KMS-11 (cell line): ENCODE results near the gene UBAP2.

Experiments
- H2AFZ ChIP-seq: fragments of 200-600 bp; sonication (generic); 2 replicates; pipeline ENCODE4 v1.6.1; 2016; ENCODE audit warnings: antibody characterized with exemption, mixed run types, low read depth
- H3K27ac ChIP-seq: fragments of 200-600 bp; sonication (generic); 2 replicates; pipeline ENCODE4 v1.6.1; 2016; ENCODE audit warnings: mild to moderate bottlenecking, mixed run types
- H3K27me3 ChIP-seq: fragments of 200-600 bp; sonication (generic); 2 replicates; pipeline ENCODE4 v1.6.1; 2017; ENCODE audit warnings: mild to moderate bottlenecking, low read depth, mixed run types, moderate library complexity; ENCODE audit not compliant: insufficient read depth
- H3K36me3 ChIP-seq: fragments of 200-600 bp; sonication (generic); 2 replicates; pipeline ENCODE4 v1.6.1; 2017; ENCODE audit warnings: mild to moderate bottlenecking, mixed run types; ENCODE audit not compliant: insufficient read depth
- H3K4me1 ChIP-seq: fragments of 200-600 bp; sonication (generic); 2 replicates; pipeline ENCODE4 v1.6.1; 2016; ENCODE audit warnings: mild to moderate bottlenecking, low read depth, mixed run types; ENCODE audit not compliant: poor library complexity, severe bottlenecking
- H3K4me2 ChIP-seq: fragments of 200-600 bp; sonication (generic); 2 replicates; pipeline ENCODE4 v1.7.0; 2016; ENCODE audit warnings: mild to moderate bottlenecking, mixed run types
- H3K4me3 ChIP-seq: fragments of 200-600 bp; sonication (generic); IDR thresholded peaks from 2 replicates; pipeline ENCODE4 v1.6.1; 2017; ENCODE audit warnings: low read depth, low read length, mixed read lengths; ENCODE audit not compliant: insufficient read depth
- H3K79me2 ChIP-seq: fragments of 200-600 bp; sonication (generic); 2 replicates; pipeline ENCODE4 v1.6.1; 2016; ENCODE audit warnings: low read depth, mixed run types; ENCODE audit not compliant: insufficient read depth
- H3K9ac ChIP-seq: fragments of 200-600 bp; sonication (generic); 2 replicates; pipeline ENCODE4 v1.6.1; 2016; ENCODE audit warnings: mild to moderate bottlenecking, mixed run types
- H4K20me1 ChIP-seq: fragments of 200-600 bp; sonication (generic); 2 replicates; pipeline ENCODE4 v1.6.1; 2016; ENCODE audit warnings: mild to moderate bottlenecking, mixed run types; ENCODE audit not compliant: insufficient read depth
- TF ChIP-seq, protein P1 (sequence below): fragments of 200-600 bp; sonication (generic); conservative IDR thresholded peaks from 2 replicates; pipeline ENCODE4 v1.6.1; 2017; ENCODE audit warnings: low read depth, mild to moderate bottlenecking, antibody characterized with exemption, low read length, moderate library complexity, mixed read lengths

The UBAP2 gene

DNA sequence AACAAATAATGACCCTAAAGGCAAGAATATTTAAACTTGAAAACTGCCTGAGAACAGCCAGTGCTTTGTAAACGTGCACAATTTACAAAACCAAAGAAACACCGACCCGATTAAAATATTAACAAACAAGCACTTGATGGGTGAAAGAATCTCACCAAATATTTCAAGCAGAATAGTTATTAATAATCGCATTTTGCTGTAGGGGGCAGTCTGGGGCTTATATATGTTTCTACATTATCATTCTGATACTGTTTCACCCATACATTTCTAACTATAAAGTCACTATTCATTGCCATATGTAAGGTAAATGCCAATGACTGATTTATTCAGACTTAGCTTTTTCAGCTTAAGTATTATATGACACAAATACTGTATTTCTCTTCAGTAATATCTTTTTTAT is 37.7 kb downstream of the UBAP2 start:
- Histone ChIP-seq H3K36me3 (no peaks in the 10 kb centered on the region; the same call in 1 of the 2 replicates), H2AFZ (no peak overlapping the region), H3K79me2 (peaks cover 4% of the 10 kb centered on the region; the same call in 1 of the 2 replicates), H3K9ac (no peak overlapping the region), H3K4me2 (no peak overlapping the region), H4K20me1 (no peaks in the 10 kb centered on the region), H3K4me1 (no peaks in the 10 kb centered on the region), H3K27ac (no peak overlapping the region), H3K4me3 (no peak overlapping the region), H3K27me3 (no peaks in the 10 kb centered on the region)
- TF ChIP-seq, protein P1, sequence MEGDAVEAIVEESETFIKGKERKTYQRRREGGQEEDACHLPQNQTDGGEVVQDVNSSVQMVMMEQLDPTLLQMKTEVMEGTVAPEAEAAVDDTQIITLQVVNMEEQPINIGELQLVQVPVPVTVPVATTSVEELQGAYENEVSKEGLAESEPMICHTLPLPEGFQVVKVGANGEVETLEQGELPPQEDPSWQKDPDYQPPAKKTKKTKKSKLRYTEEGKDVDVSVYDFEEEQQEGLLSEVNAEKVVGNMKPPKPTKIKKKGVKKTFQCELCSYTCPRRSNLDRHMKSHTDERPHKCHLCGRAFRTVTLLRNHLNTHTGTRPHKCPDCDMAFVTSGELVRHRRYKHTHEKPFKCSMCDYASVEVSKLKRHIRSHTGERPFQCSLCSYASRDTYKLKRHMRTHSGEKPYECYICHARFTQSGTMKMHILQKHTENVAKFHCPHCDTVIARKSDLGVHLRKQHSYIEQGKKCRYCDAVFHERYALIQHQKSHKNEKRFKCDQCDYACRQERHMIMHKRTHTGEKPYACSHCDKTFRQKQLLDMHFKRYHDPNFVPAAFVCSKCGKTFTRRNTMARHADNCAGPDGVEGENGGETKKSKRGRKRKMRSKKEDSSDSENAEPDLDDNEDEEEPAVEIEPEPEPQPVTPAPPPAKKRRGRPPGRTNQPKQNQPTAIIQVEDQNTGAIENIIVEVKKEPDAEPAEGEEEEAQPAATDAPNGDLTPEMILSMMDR, result peak; percentile 53

DNA sequence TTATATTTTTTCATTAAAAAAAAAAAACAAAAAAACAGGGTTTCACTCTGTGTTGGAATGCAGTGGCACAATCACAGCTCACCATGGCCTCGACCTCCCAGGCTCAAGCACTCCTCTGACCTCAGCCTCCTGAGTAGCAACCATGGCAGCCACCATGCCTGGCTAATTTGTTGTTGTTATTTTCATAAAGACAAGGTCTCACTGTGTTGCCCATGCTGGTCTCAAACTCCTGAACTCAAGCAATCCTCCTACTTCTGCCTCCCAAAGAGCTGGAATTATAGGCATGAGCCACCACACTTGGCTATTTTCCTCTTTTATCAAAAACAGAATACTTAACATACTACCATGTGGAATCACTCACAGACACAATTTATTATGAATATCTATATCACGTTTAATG is 46.7 kb downstream of the UBAP2 start:
- peaks cover 6% of the 10 kb centered on the region; the same call in 1 of the 2 replicates for H3K36me3 ChIP-seq
- no peak overlapping the region for H3K9ac ChIP-seq
- 0 out of 2 replicates have a peak, but pooled peaks cover 3% of the 10 kb centered on the region for H4K20me1 ChIP-seq
- no peak overlapping the region for H2AFZ ChIP-seq
- TF ChIP-seq, protein P1, result no peak
- H3K4me1 ChIP-seq, result no peaks in the 10 kb centered on the region
- no peak overlapping the region for H3K4me3 ChIP-seq
- no peak overlapping the region for H3K4me2 ChIP-seq
- H3K27me3 ChIP-seq, result no peaks in the 10 kb centered on the region
- no peaks in the 10 kb centered on the region for H3K79me2 ChIP-seq
- H3K27ac ChIP-seq, result no peak overlapping the region

DNA sequence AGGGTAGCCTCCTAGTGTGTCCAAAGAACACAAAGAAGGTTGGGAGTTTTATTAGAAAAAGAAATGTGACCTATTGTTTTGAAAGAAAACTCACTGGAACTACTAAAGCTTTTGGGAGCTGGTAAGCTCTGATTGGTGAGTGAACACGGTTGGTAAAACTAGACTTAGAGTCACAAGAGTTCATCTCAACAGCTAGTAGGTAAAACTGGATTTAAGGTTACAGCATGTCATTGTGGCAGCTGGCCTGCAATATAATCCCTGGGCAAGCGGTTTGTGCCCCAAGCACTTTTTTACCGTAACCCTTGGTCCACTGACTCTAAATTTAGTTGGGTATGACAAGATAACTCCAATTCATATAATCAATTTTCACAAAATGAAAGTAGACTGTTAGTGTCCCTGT is 47.4 kb downstream of the UBAP2 start:
- H3K4me2 ChIP-seq, result no peak overlapping the region
- no peak overlapping the region for H3K27ac ChIP-seq
- H3K27me3 ChIP-seq, result no peaks in the 10 kb centered on the region
- no peak overlapping the region for H2AFZ ChIP-seq
- H3K4me1 ChIP-seq, result no peaks in the 10 kb centered on the region
- H3K79me2 ChIP-seq, result no peaks in the 10 kb centered on the region
- H3K9ac ChIP-seq, result no peak overlapping the region
- H3K4me3 ChIP-seq, result no peak overlapping the region
- 0 out of 2 replicates have a peak, but pooled peaks cover 3% of the 10 kb centered on the region for H4K20me1 ChIP-seq
- peaks cover 6% of the 10 kb centered on the region; the same call in 1 of the 2 replicates for H3K36me3 ChIP-seq
- TF ChIP-seq, protein P1, result no peak

DNA sequence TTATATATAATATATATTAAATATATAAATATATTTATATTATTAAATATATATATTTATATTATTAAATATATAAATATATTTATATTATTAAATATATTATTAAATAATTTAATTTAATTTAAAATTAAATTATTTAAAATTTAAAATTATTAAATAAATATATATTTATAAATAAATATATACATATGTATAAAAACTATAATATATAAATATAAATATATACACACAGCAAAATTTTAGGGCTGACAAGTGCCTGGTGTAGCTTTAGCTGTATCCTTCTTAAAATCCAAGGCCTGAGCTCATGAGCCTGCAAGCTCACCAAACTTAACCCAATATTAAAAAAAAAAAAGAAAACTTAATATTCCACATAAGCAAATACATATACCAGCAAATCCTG is 53.2 kb downstream of the UBAP2 start:
- Histone ChIP-seq H3K4me1 (peaks cover 14% of the 10 kb centered on the region), H3K9ac (no peak overlapping the region), H3K27ac (no peak overlapping the region), H4K20me1 (0 out of 2 replicates have a peak, but pooled peaks cover 3% of the 10 kb centered on the region), H3K36me3 (peaks cover 6% of the 10 kb centered on the region), H3K79me2 (peaks cover 9% of the 10 kb centered on the region; the same call in 1 of the 2 replicates), H3K27me3 (no peaks in the 10 kb centered on the region), H2AFZ (no peak overlapping the region), H3K4me2 (no peak overlapping the region), H3K4me3 (no peak overlapping the region)
- TF ChIP-seq, protein P1, result no peak
